IPS DF 6.9 (cell line): ENCODE data around the gene BRD4.

Source experiments
- DNase-seq: peaks from one replicate; pipeline ENCODE4 v3.0.0-alpha.2; 2013; ENCODE audit warnings: low read depth, low spot score
- H3K27ac ChIP-seq: one replicate; pipeline ENCODE4 v1.5.1; 2013; ENCODE audit warnings: low read length, control low read depth
- H3K27me3 ChIP-seq: 2 replicates; pipeline ENCODE4 v1.6.1; 2013; ENCODE audit warnings: mild to moderate bottlenecking, low read length; ENCODE audit not compliant: control insufficient read depth, insufficient read depth
- H3K36me3 ChIP-seq: 2 replicates; pipeline ENCODE4 v1.6.1; 2013; ENCODE audit warnings: low read length; ENCODE audit not compliant: control insufficient read depth, insufficient read depth
- H3K4me1 ChIP-seq: 2 replicates; pipeline ENCODE4 v1.6.1; 2013; ENCODE audit warnings: low read length; ENCODE audit not compliant: control insufficient read depth, insufficient read depth
- H3K4me3 ChIP-seq: 2 replicates; pipeline ENCODE4 v1.5.1; 2013; ENCODE audit warnings: mild to moderate bottlenecking, low read length
- H3K9me3 ChIP-seq: 2 replicates; pipeline ENCODE4 v1.6.1; 2013; ENCODE audit warnings: low read length, inconsistent platforms; ENCODE audit not compliant: control insufficient read depth, insufficient read depth
- WGBS: extraction: QIAGEN DNeasy Blood & Tissue Kit; methylation state at CpG from one replicate; pipeline ENCODE4 v1.1.7; 2013; ENCODE audit warnings: mixed read lengths, missing lambda C conversion rate; ENCODE audit not compliant: insufficient read length, insufficient coverage; 5-methylcytosine and 5-hydroxymethylcytosine counted together

BRD4 gene

GRCh38 chr19:15265850-15266248, 66.5 kb downstream of the BRD4 start:
- DNase-seq = no peak
- H3K27me3 ChIP-seq = no peaks in the 10 kb centered on the region
- WGBS = no CpG with 5 or more reads among the region's 8 CpGs
- no peak overlapping the region for H3K4me3 ChIP-seq
- H3K9me3 ChIP-seq = no peaks in the 10 kb centered on the region
- H3K36me3 ChIP-seq = peaks cover 44% of the 10 kb centered on the region
- H3K27ac ChIP-seq = no peak overlapping the region
- H3K4me1 ChIP-seq = no peaks in the 10 kb centered on the region

- Histone ChIP-seq H3K27ac (no peak overlapping the region), H3K9me3 (no peaks in the 10 kb centered on the region), H3K36me3 (peaks cover 41% of the 10 kb centered on the region), H3K4me1 (no peaks in the 10 kb centered on the region), H3K4me3 (no peak overlapping the region), H3K27me3 (no peaks in the 10 kb centered on the region)
- WGBS = no CpG with 5 or more reads among the region's 26 CpGs
- no peak for DNase-seq
These were observed 67.0 kb downstream of the BRD4 start for GRCh38 chr19:15265214-15265849.

GRCh38 chr19:15264933-15265206, 67.5 kb downstream of the BRD4 start:
- no peak for DNase-seq
- Histone ChIP-seq H3K4me3 (no peak overlapping the region), H3K27me3 (no peaks in the 10 kb centered on the region), H3K27ac (no peak overlapping the region), H3K9me3 (no peaks in the 10 kb centered on the region), H3K36me3 (peaks cover 42% of the 10 kb centered on the region), H3K4me1 (no peaks in the 10 kb centered on the region)
- WGBS = no CpG with 5 or more reads among the region's 1 CpG

GRCh38 chr19:15264061-15264932, 68.0 kb downstream of the BRD4 start:
- peak; percentile 50 for DNase-seq
- no peaks in the 10 kb centered on the region for H3K9me3 ChIP-seq
- H3K27ac ChIP-seq = no peak overlapping the region
- no peaks in the 10 kb centered on the region for H3K4me1 ChIP-seq
- no peak overlapping the region for H3K4me3 ChIP-seq
- no CpG with 5 or more reads among the region's 28 CpGs for WGBS
- H3K36me3 ChIP-seq = peaks cover 48% of the 10 kb centered on the region
- H3K27me3 ChIP-seq = no peaks in the 10 kb centered on the region

- Histone ChIP-seq H3K27me3 (no peaks in the 10 kb centered on the region), H3K4me3 (no peak overlapping the region), H3K27ac (no peak overlapping the region), H3K36me3 (peaks cover 46% of the 10 kb centered on the region), H3K9me3 (no peaks in the 10 kb centered on the region), H3K4me1 (no peaks in the 10 kb centered on the region)
- no CpG with 5 or more reads among the region's 13 CpGs for WGBS
- no peak for DNase-seq
These were observed 68.9 kb downstream of the BRD4 start for GRCh38 chr19:15263361-15263985.

GRCh38 chr19:15262011-15262410, 70.3 kb downstream of the BRD4 start:
- no peak for DNase-seq
- Histone ChIP-seq H3K27ac (no peak overlapping the region), H3K9me3 (no peaks in the 10 kb centered on the region), H3K4me1 (no peaks in the 10 kb centered on the region), H3K36me3 (peaks cover 54% of the 10 kb centered on the region), H3K4me3 (no peak overlapping the region), H3K27me3 (no peaks in the 10 kb centered on the region)
- no CpG with 5 or more reads among the region's 4 CpGs for WGBS

- WGBS = no CpG with 5 or more reads among the region's 8 CpGs
- Histone ChIP-seq H3K9me3 (no peaks in the 10 kb centered on the region), H3K27me3 (no peaks in the 10 kb centered on the region), H3K27ac (no peak overlapping the region), H3K4me1 (no peaks in the 10 kb centered on the region), H3K36me3 (peaks cover 52% of the 10 kb centered on the region), H3K4me3 (no peak overlapping the region)
- DNase-seq = no peak
These were observed 71.4 kb downstream of the BRD4 start for GRCh38 chr19:15260939-15261338.

GRCh38 chr19:15259907-15260306, 72.4 kb downstream of the BRD4 start:
- Histone ChIP-seq H3K9me3 (no peaks in the 10 kb centered on the region), H3K4me1 (no peaks in the 10 kb centered on the region), H3K36me3 (peaks cover 52% of the 10 kb centered on the region), H3K27me3 (no peaks in the 10 kb centered on the region), H3K27ac (no peak overlapping the region), H3K4me3 (no peak overlapping the region)
- no CpG with 5 or more reads among the region's 5 CpGs for WGBS
- no peak for DNase-seq

GRCh38 chr19:15257782-15258181, 74.6 kb downstream of the BRD4 start:
- no peak for DNase-seq
- Histone ChIP-seq H3K9me3 (no peaks in the 10 kb centered on the region), H3K27me3 (no peaks in the 10 kb centered on the region), H3K4me1 (no peaks in the 10 kb centered on the region), H3K27ac (no peak overlapping the region), H3K36me3 (peaks cover 52% of the 10 kb centered on the region), H3K4me3 (no peak overlapping the region)
- no CpG with 5 or more reads among the region's 6 CpGs for WGBS

GRCh38 chr19:15256708-15257331, 75.5 kb downstream of the BRD4 start:
- H3K36me3 ChIP-seq = peaks cover 52% of the 10 kb centered on the region
- no peak for DNase-seq
- no CpG with 5 or more reads among the region's 22 CpGs for WGBS

More at GRCh38 chr19:15256708-15257331, 75.5 kb downstream of the BRD4 start:
- H3K4me1 ChIP-seq = peaks cover 3% of the 10 kb centered on the region
- H3K27me3 ChIP-seq = no peaks in the 10 kb centered on the region
- H3K4me3 ChIP-seq = no peak overlapping the region
- H3K27ac ChIP-seq = no peak overlapping the region
- no peaks in the 10 kb centered on the region for H3K9me3 ChIP-seq
